H9 (cell line): ENCODE data around the gene CADPS2. TPM values are rescaled to one million over a fixed set of nuclear protein-coding genes. Genes with fewer than 3 reads are reported as not detected.

ENCODE experiments used
- DNase-seq: peaks from one replicate; pipeline ENCODE4 v3.0.0-alpha.2; 2017
- H2AFZ ChIP-seq: one replicate; pipeline ENCODE4 v1.6.1; 2013; ENCODE audit warnings: mild to moderate bottlenecking, low read length, control low read depth, moderate library complexity
- H2AK5ac ChIP-seq: 2 replicates; pipeline ENCODE4 v1.6.1; 2013; ENCODE audit warnings: low read length, control low read depth, mixed read lengths; ENCODE audit not compliant: insufficient read length
- H2BK120ac ChIP-seq: one replicate; pipeline ENCODE4 v1.6.1; 2013; ENCODE audit warnings: low read depth, mild to moderate bottlenecking, low read length, control low read depth, inconsistent platforms; ENCODE audit not compliant: poor library complexity, severe bottlenecking
- H2BK12ac ChIP-seq: 2 replicates; pipeline ENCODE4 v1.6.1; 2013; ENCODE audit warnings: low read length, control low read depth, mixed read lengths, low read depth; ENCODE audit not compliant: insufficient read length
- H2BK15ac ChIP-seq: 2 replicates; pipeline ENCODE4 v1.6.1; 2013; ENCODE audit warnings: low read depth, low read length, control low read depth
- H2BK20ac ChIP-seq: one replicate; pipeline ENCODE4 v1.6.1; 2013; ENCODE audit warnings: low read depth, mild to moderate bottlenecking, low read length, control low read depth, inconsistent platforms; ENCODE audit not compliant: poor library complexity, severe bottlenecking
- H2BK5ac ChIP-seq: 2 replicates; pipeline ENCODE4 v1.6.1; 2013; ENCODE audit warnings: low read length, control low read depth, mixed read lengths; ENCODE audit not compliant: insufficient read length
- H3K14ac ChIP-seq: 2 replicates; pipeline ENCODE4 v1.6.1; 2013; ENCODE audit warnings: low read length, control low read depth; ENCODE audit not compliant: insufficient read depth
- H3K18ac ChIP-seq: 2 replicates; pipeline ENCODE4 v1.6.1; 2013; ENCODE audit warnings: low read depth, mild to moderate bottlenecking, mixed read lengths, low read length, control low read depth; ENCODE audit not compliant: insufficient read length
- H3K23ac ChIP-seq: 2 replicates; pipeline ENCODE4 v1.6.1; 2013; ENCODE audit warnings: low read length, control low read depth, mixed read lengths, low read depth; ENCODE audit not compliant: insufficient read length
- H3K23me2 ChIP-seq: 2 replicates; pipeline ENCODE4 v1.6.1; 2013; ENCODE audit warnings: low read depth, mild to moderate bottlenecking, mixed read lengths, low read length, control low read depth; ENCODE audit not compliant: insufficient read length, poor library complexity, severe bottlenecking
- H3K27ac ChIP-seq: 2 replicates; pipeline ENCODE4 v1.5.1; 2013; ENCODE audit warnings: low read length, control low read depth, mixed read lengths, low read depth; ENCODE audit not compliant: insufficient read length
- H3K27me3 ChIP-seq: 2 replicates; pipeline ENCODE4 v1.6.1; 2013; ENCODE audit warnings: low read length, control low read depth, inconsistent platforms; ENCODE audit not compliant: insufficient read depth
- H3K4ac ChIP-seq: 2 replicates; pipeline ENCODE4 v1.6.1; 2013; ENCODE audit warnings: low read depth, mild to moderate bottlenecking, control low read depth, inconsistent platforms, low read length, moderate library complexity
- H3K4me1 ChIP-seq: 2 replicates; pipeline ENCODE4 v1.6.1; 2013; ENCODE audit warnings: low read length, control low read depth, inconsistent platforms; ENCODE audit not compliant: insufficient read depth
- H3K4me2 ChIP-seq: 2 replicates; pipeline ENCODE4 v1.6.1; 2013; ENCODE audit warnings: low read length, control low read depth, mixed read lengths; ENCODE audit not compliant: insufficient read length, insufficient read depth
- H3K56ac ChIP-seq: 2 replicates; pipeline ENCODE4 v1.6.1; 2013; ENCODE audit warnings: low read depth, mild to moderate bottlenecking, mixed read lengths, low read length, control low read depth; ENCODE audit not compliant: insufficient read length
- H3K79me1 ChIP-seq: 2 replicates; pipeline ENCODE4 v1.6.1; 2013; ENCODE audit warnings: low read depth, mild to moderate bottlenecking, moderate library complexity, low read length, control low read depth, inconsistent platforms; ENCODE audit not compliant: insufficient read depth, poor library complexity, severe bottlenecking
- H3K79me2 ChIP-seq: 2 replicates; pipeline ENCODE4 v1.6.1; 2013; ENCODE audit warnings: low read length, control low read depth, inconsistent platforms; ENCODE audit not compliant: insufficient read depth
- H3K9ac ChIP-seq: 2 replicates; pipeline ENCODE4 v1.6.1; 2013; ENCODE audit warnings: low read length, control low read depth, mixed read lengths; ENCODE audit not compliant: insufficient read length; ENCODE audit errors: extremely low read depth
- H3K9me3 ChIP-seq: one replicate; pipeline ENCODE4 v1.6.1; 2013; ENCODE audit warnings: low read depth, low read length, inconsistent platforms; ENCODE audit not compliant: control insufficient read depth
- H3T11ph ChIP-seq: one replicate; pipeline ENCODE4 v1.6.1; 2013; ENCODE audit warnings: mild to moderate bottlenecking, low read length, control low read depth, inconsistent platforms
- H4K20me1 ChIP-seq: one replicate; pipeline ENCODE4 v1.6.1; 2013; ENCODE audit not compliant: control insufficient read depth, insufficient read length, insufficient read depth
- H4K5ac ChIP-seq: 2 replicates; pipeline ENCODE4 v1.6.1; 2013; ENCODE audit warnings: low read depth, mild to moderate bottlenecking, mixed read lengths, low read length, control low read depth; ENCODE audit not compliant: insufficient read length
- H4K8ac ChIP-seq: replicated peaks from 2 replicates; pipeline ENCODE4 v1.6.1; 2013; ENCODE audit warnings: low read length, control low read depth, mixed read lengths, low read depth; ENCODE audit not compliant: insufficient read length
- H4K91ac ChIP-seq: 2 replicates; pipeline ENCODE4 v1.6.1; 2013; ENCODE audit warnings: low read depth, mild to moderate bottlenecking, moderate library complexity, mixed read lengths, low read length, control low read depth; ENCODE audit not compliant: insufficient read length
- H3K27ac Mint-ChIP-seq, 3 experiments: 2 replicates in 2 of 3; 3 replicates in 1 of 3; pipeline ENCODE4 v1.8.0; 2020 to 2021; ENCODE audit warnings: mixed read lengths in 3 of 3, mild to moderate bottlenecking in 1 of 3, moderate library complexity in 1 of 3
- H3K27me3 Mint-ChIP-seq: 2 replicates; pipeline ENCODE4 v1.8.0; 2021; ENCODE audit warnings: low read depth, mild to moderate bottlenecking, moderate library complexity, mixed read lengths
- H3K36me3 Mint-ChIP-seq, 3 experiments: 2 replicates in 2 of 3; 3 replicates in 1 of 3; pipeline ENCODE4 v1.8.0; 2020 to 2021; ENCODE audit warnings: low read depth in 3 of 3, mixed read lengths in 3 of 3; ENCODE audit not compliant: insufficient read depth in 1 of 3
- H3K4me1 Mint-ChIP-seq, 2 experiments: 2 replicates each; pipeline ENCODE4 v1.8.0; 2020; ENCODE audit warnings: mixed read lengths in 2 of 2
- H3K4me3 Mint-ChIP-seq, 2 experiments: 2 replicates in 1 of 2; 3 replicates in 1 of 2; pipeline ENCODE4 v1.8.0; 2020 to 2021; ENCODE audit warnings: mild to moderate bottlenecking in 2 of 2, mixed read lengths in 2 of 2, moderate library complexity in 1 of 2
- H3K9me3 Mint-ChIP-seq, 2 experiments: 2 replicates in 1 of 2; 3 replicates in 1 of 2; pipeline ENCODE4 v1.8.0; 2020; ENCODE audit warnings: mild to moderate bottlenecking in 2 of 2, mixed read lengths in 2 of 2, moderate library complexity in 1 of 2
- WGBS: extraction: QIAGEN DNeasy Blood & Tissue Kit; methylation state at CpG from one replicate; pipeline ENCODE4 v1.1.7; 2013; ENCODE audit warnings: missing lambda C conversion rate, low lambda C conversion rate, mixed read lengths; ENCODE audit not compliant: insufficient read length; ENCODE audit errors: extremely low coverage; 5-methylcytosine and 5-hydroxymethylcytosine counted together
- total RNA-seq: library from RNA; stranded (reverse); gene quantifications from 2 replicates; pipeline ENCODE4 v1.2.1, GENCODE V29; 2021
- TF ChIP-seq, protein P1 (sequence below): fragments of 200-600 bp; sonication (generic); conservative IDR thresholded peaks from 3 replicates; pipeline ENCODE4 v1.8.0; 2021; ENCODE audit warnings: antibody characterized with exemption, mild to moderate bottlenecking

The CADPS2 gene
- total RNA-seq, 1 experiment from 2014 or later = 7.1 TPM

DNA sequence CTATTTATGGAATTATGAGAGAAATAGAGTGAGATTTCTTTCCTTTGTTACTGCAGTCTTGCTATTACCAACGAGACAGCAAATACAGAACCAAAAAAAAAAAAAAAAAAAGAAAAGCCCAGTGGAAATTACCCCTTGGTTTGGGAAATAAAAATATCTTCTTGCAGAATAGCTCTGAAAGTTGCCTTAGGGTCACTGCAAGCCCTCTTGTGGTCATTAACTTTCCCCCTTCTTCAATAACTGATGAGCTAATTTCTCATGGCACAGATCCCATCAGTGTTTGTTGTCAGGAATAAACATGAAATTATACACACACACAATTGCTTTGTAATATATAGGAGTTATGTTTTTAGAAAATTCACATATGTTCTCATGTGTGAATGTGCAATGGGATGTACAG, 470.8 kb downstream of the CADPS2 start:
- WGBS = no CpG with 5 or more reads among the region's 1 CpG
- Mint-ChIP-seq H3K27me3 (no peaks in the 10 kb centered on the region), H3K4me1 (peaks cover 30 to 34% of the 10 kb centered on the region in 2 experiments), H3K36me3 (no peaks in the 10 kb centered on the region; a peak in 1 of 7 replicates), H3K27ac (no peak overlapping the region), H3K4me3 (no peak overlapping the region), H3K9me3 (no peaks in the 10 kb centered on the region)
- no peaks in the 10 kb centered on the region for H3K9me3 ChIP-seq
- H3K4me2 ChIP-seq = no peak overlapping the region
- no peak overlapping the region for H2AK5ac ChIP-seq
- peaks cover 2% of the 10 kb centered on the region; the same call in 1 of the 2 replicates for H3K4me1 ChIP-seq
- H3K27ac ChIP-seq = no peak overlapping the region
- H4K20me1 ChIP-seq = no peaks in the 10 kb centered on the region
- no peak overlapping the region for H3K56ac ChIP-seq
- no peak overlapping the region for H2BK20ac ChIP-seq
- no peaks in the 10 kb centered on the region for H3K23me2 ChIP-seq
- no peak overlapping the region for H2BK5ac ChIP-seq
- TF ChIP-seq, protein P1, sequence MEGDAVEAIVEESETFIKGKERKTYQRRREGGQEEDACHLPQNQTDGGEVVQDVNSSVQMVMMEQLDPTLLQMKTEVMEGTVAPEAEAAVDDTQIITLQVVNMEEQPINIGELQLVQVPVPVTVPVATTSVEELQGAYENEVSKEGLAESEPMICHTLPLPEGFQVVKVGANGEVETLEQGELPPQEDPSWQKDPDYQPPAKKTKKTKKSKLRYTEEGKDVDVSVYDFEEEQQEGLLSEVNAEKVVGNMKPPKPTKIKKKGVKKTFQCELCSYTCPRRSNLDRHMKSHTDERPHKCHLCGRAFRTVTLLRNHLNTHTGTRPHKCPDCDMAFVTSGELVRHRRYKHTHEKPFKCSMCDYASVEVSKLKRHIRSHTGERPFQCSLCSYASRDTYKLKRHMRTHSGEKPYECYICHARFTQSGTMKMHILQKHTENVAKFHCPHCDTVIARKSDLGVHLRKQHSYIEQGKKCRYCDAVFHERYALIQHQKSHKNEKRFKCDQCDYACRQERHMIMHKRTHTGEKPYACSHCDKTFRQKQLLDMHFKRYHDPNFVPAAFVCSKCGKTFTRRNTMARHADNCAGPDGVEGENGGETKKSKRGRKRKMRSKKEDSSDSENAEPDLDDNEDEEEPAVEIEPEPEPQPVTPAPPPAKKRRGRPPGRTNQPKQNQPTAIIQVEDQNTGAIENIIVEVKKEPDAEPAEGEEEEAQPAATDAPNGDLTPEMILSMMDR = peak; percentile 50
- H4K5ac ChIP-seq = no peak overlapping the region
- H3K9ac ChIP-seq = no peak overlapping the region
- H3T11ph ChIP-seq = no peak overlapping the region
- no peak overlapping the region for H2BK12ac ChIP-seq
- DNase-seq = no peak
- H2BK15ac ChIP-seq = no peak overlapping the region
- H4K91ac ChIP-seq = no peak overlapping the region
- H2AFZ ChIP-seq = no peak overlapping the region
- H3K27me3 ChIP-seq = no peaks in the 10 kb centered on the region
- H4K8ac ChIP-seq = no peak overlapping the region
- no peak overlapping the region for H3K18ac ChIP-seq
- no peaks in the 10 kb centered on the region for H3K79me1 ChIP-seq
- no peak overlapping the region for H3K4ac ChIP-seq
- H3K23ac ChIP-seq = no peak overlapping the region
- no peak overlapping the region for H2BK120ac ChIP-seq
- H3K14ac ChIP-seq = no peak overlapping the region
- no peaks in the 10 kb centered on the region for H3K79me2 ChIP-seq
